HepG2 (cell line): ENCODE data around the gene PHF23. TPM values are rescaled to one million over a fixed set of nuclear protein-coding genes. Genes with fewer than 3 reads are reported as not detected.
A peak's percentile ranks its signal among the peaks of the same experiment; 100 is the strongest.

ENCODE experiments used
- ARID3A ChIP-seq: IDR thresholded peaks from 2 replicates; pipeline ENCODE4 v1.6.1; 2012; ENCODE audit warnings: low read depth, low read length, improper control_type of control experiment
- FOSL1 ChIP-seq: sonication (generic); formaldehyde crosslinking; IDR thresholded peaks from 2 replicates; pipeline ENCODE4 v1.9.0; 2021; ENCODE audit warnings: missing genetic modification reagents, borderline replicate concordance
- FOXK1 ChIP-seq: sonication (generic); formaldehyde crosslinking; IDR thresholded peaks from 2 replicates; pipeline ENCODE4 v1.4.0; 2020; ENCODE audit warnings: low read depth, missing genetic modification reagents, borderline replicate concordance
- JUNB ChIP-seq: sonication (generic); formaldehyde crosslinking; IDR thresholded peaks from 2 replicates; pipeline ENCODE4 v1.8.0; 2022; ENCODE audit warnings: missing genetic modification reagents, mild to moderate bottlenecking, borderline replicate concordance
- KLF11 ChIP-seq: IDR thresholded peaks from 2 replicates; pipeline ENCODE4 v1.6.1; 2016; ENCODE audit warnings: missing compliant biosample characterization
- MXI1 ChIP-seq: IDR thresholded peaks from 3 replicates; pipeline ENCODE4 v1.6.1; 2012; ENCODE audit warnings: low read depth, low read length, inconsistent platforms, borderline replicate concordance
- PRDM4 ChIP-seq: sonication (generic); formaldehyde crosslinking; IDR thresholded peaks from 2 replicates; pipeline ENCODE4 v1.9.0; 2021; ENCODE audit warnings: missing genetic modification reagents, borderline replicate concordance
- RBAK ChIP-seq: sonication (generic); formaldehyde crosslinking; IDR thresholded peaks from 2 replicates; pipeline ENCODE4 v1.5.1; 2020; ENCODE audit warnings: mild to moderate bottlenecking, missing genetic modification reagents
- RFXAP ChIP-seq: sonication (generic); formaldehyde crosslinking; IDR thresholded peaks from 2 replicates; pipeline ENCODE4 v1.4.0; 2020; ENCODE audit warnings: missing genetic modification reagents, borderline replicate concordance
- SP4 ChIP-seq: sonication (generic); formaldehyde crosslinking; IDR thresholded peaks from 2 replicates; pipeline ENCODE4 v1.8.1; 2023; ENCODE audit warnings: mild to moderate bottlenecking, missing genetic modification reagents
- ZNF326 ChIP-seq: sonication (generic); formaldehyde crosslinking; IDR thresholded peaks from 2 replicates; pipeline ENCODE4 v1.4.0; 2020; ENCODE audit warnings: missing genetic modification reagents, borderline replicate concordance
- ZNF496 ChIP-seq: sonication (generic); formaldehyde crosslinking; IDR thresholded peaks from 2 replicates; pipeline ENCODE4 v1.8.1; 2023; ENCODE audit warnings: mild to moderate bottlenecking, moderate library complexity, missing genetic modification reagents; ENCODE audit not compliant: insufficient replicate concordance
- ZNF550 ChIP-seq: sonication (generic); formaldehyde crosslinking; IDR thresholded peaks from 2 replicates; pipeline ENCODE4 v1.4.0; 2020; ENCODE audit warnings: mild to moderate bottlenecking, missing genetic modification reagents, borderline replicate concordance
- ZNF619 ChIP-seq: sonication (generic); formaldehyde crosslinking; IDR thresholded peaks from 2 replicates; pipeline ENCODE4 v1.4.0; 2020; ENCODE audit warnings: mild to moderate bottlenecking, missing genetic modification reagents
- polyA plus RNA-seq, 8 experiments: library from polyadenylated mRNA; depleted of rRNA in 3 of 8; stranded (reverse) in 7 of 8; unstranded in 1 of 8; fragments of >200 nt; fragmentation: Illumina TruSeq in 4 of 8; extraction: Trizol in 4 of 8; gene quantifications; 2 replicates each; pipeline versions ENCODE4 v1.2.1 to v1.2.3, GENCODE V29; 2011 to 2016; ENCODE audit warnings: low read depth in 4 of 8, missing spikeins in 1 of 8, mixed read lengths in 1 of 8; ENCODE audit not compliant: insufficient read depth in 1 of 8
- total RNA-seq, 5 experiments: library from RNA; depleted of rRNA; stranded (reverse); fragments of >200 nt; fragmentation: Illumina TruSeq; extraction: Trizol; gene quantifications; 2 replicates each; pipeline ENCODE4 v1.2.3, GENCODE V29; 2016; ENCODE audit warnings: low read depth in 1 of 5
- TF ChIP-seq, protein P1 (sequence below): sonication (generic); formaldehyde crosslinking; IDR thresholded peaks from 2 replicates; pipeline ENCODE4 v1.5.0; 2020; ENCODE audit warnings: missing genetic modification reagents, mild to moderate bottlenecking, borderline replicate concordance
- TF ChIP-seq, protein P2 (sequence below): sonication (generic); formaldehyde crosslinking; IDR thresholded peaks from 2 replicates; pipeline ENCODE4 v1.5.0; 2020; ENCODE audit warnings: missing genetic modification reagents, mild to moderate bottlenecking, borderline replicate concordance
- TF ChIP-seq, protein P3 (sequence below): sonication (generic); formaldehyde crosslinking; IDR thresholded peaks from 2 replicates; pipeline ENCODE4 v1.4.0; 2020; ENCODE audit warnings: mild to moderate bottlenecking, missing genetic modification reagents, borderline replicate concordance
- TF ChIP-seq, protein P4 (sequence below): sonication (generic); formaldehyde crosslinking; IDR thresholded peaks from 2 replicates; pipeline ENCODE4 v1.4.0; 2020; ENCODE audit warnings: missing genetic modification reagents

Gene PHF23
- total and polyA plus RNA-seq, 2 of the 13 experiments (the other 11 are each of a cell fraction or from before 2014, with no cell fraction given) = 27.6 to 33.2 TPM

GRCh38 chr17:7280519-7281073 lies 41.3 kb upstream of the PHF23 start (continued):
- TF ChIP-seq, protein P1, sequence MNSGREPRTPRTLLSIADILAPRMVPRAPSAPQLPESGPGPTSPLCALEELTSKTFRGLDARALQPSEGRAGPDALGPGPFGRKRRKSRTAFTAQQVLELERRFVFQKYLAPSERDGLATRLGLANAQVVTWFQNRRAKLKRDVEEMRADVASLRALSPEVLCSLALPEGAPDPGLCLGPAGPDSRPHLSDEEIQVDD = no peak
- TF ChIP-seq RBAK (CRISPR knock-in tag) (no peak), JUNB (CRISPR knock-in tag) (no peak), ZNF326 (CRISPR knock-in tag) (no peak), SP4 (CRISPR knock-in tag) (peak; percentile 70; the same call in 1 of the 2 replicates), PRDM4 (no peak), MXI1 (peak; percentile 84; the same call in 1 of the 3 replicates), ZNF496 (no peak), FOSL1 (CRISPR knock-in tag) (no peak), FOXK1 (CRISPR knock-in tag) (peak; percentile 17; the same call in 1 of the 2 replicates), ZNF550 (no peak), ZNF619 (CRISPR knock-in tag) (no peak; the same call in 1 of the 2 replicates), KLF11 (CRISPR knock-in tag) (peak; percentile 59; the same call in 1 of the 2 replicates), ARID3A (no peak), RFXAP (CRISPR knock-in tag) (no peak; the same call in 1 of the 2 replicates)
- TF ChIP-seq, protein P2, sequence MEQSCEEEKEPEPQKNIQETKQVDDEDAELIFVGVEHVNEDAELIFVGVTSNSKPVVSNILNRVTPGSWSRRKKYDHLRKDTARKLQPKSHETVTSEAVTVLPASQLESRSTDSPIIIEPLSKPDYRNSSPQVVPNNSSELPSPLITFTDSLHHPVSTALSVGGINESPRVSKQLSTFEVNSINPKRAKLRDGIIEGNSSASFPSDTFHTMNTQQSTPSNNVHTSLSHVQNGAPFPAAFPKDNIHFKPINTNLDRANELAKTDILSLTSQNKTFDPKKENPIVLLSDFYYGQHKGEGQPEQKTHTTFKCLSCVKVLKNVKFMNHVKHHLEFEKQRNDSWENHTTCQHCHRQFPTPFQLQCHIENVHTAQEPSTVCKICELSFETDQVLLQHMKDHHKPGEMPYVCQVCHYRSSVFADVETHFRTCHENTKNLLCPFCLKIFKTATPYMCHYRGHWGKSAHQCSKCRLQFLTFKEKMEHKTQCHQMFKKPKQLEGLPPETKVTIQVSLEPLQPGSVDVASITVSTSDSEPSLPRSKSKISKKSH = peak; percentile 79; the same call in 1 of the 2 replicates
- TF ChIP-seq, protein P3, sequence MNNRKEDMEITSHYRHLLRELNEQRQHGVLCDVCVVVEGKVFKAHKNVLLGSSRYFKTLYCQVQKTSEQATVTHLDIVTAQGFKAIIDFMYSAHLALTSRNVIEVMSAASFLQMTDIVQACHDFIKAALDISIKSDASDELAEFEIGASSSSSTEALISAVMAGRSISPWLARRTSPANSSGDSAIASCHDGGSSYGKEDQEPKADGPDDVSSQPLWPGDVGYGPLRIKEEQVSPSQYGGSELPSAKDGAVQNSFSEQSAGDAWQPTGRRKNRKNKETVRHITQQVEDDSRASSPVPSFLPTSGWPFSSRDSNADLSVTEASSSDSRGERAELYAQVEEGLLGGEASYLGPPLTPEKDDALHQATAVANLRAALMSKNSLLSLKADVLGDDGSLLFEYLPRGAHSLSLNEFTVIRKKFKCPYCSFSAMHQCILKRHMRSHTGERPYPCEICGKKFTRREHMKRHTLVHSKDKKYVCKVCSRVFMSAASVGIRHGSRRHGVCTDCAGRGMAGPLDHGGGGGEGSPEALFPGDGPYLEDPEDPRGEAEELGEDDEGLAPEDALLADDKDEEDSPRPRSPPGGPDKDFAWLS = no peak
- TF ChIP-seq, protein P4, sequence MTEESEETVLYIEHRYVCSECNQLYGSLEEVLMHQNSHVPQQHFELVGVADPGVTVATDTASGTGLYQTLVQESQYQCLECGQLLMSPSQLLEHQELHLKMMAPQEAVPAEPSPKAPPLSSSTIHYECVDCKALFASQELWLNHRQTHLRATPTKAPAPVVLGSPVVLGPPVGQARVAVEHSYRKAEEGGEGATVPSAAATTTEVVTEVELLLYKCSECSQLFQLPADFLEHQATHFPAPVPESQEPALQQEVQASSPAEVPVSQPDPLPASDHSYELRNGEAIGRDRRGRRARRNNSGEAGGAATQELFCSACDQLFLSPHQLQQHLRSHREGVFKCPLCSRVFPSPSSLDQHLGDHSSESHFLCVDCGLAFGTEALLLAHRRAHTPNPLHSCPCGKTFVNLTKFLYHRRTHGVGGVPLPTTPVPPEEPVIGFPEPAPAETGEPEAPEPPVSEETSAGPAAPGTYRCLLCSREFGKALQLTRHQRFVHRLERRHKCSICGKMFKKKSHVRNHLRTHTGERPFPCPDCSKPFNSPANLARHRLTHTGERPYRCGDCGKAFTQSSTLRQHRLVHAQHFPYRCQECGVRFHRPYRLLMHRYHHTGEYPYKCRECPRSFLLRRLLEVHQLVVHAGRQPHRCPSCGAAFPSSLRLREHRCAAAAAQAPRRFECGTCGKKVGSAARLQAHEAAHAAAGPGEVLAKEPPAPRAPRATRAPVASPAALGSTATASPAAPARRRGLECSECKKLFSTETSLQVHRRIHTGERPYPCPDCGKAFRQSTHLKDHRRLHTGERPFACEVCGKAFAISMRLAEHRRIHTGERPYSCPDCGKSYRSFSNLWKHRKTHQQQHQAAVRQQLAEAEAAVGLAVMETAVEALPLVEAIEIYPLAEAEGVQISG (CRISPR knock-in tag) = peak; percentile 81
